Esophagus mucosa (tissue), 1 donor: ENCODE results near the gene HAUS8. TPM values are rescaled to one million over a fixed set of nuclear protein-coding genes. Genes with fewer than 3 reads are reported as not detected.

Source experiments
- ATAC-seq: fragments of 200-7000 bp; cut with Tn5 transposase; one replicate; pipeline ENCODE4 v1.9.1; 2020
- total RNA-seq: library from RNA; stranded (reverse); gene quantifications from one replicate; pipeline ENCODE4 v1.2.4, GENCODE V29; 2023
- donor health status: DM: yes; HTN: yes; CAD: no.

HAUS8 gene
- total RNA-seq, 1 donor from 2014 or later = 6.1 TPM

DNA sequence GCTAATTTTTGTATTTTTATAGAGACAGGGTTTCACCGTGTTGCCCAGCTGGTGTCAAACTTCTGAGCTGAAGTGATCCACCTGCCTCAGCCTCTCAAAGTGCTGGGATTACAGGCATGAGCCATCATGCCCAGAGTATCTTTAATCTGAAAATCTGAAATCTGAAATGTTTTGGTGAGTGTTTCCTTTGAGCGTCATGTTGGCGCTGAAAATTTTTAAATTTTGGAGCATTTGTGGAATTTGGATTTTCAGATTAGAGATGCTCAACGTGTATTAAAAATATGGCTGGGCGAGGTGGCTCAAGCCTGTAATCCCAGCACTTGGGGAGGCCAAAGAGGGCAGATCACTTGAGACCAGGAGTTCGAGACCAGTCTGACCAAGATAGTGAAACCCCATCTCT lies 43.5 kb downstream of the HAUS8 start:
- ATAC-seq = no peak

DNA sequence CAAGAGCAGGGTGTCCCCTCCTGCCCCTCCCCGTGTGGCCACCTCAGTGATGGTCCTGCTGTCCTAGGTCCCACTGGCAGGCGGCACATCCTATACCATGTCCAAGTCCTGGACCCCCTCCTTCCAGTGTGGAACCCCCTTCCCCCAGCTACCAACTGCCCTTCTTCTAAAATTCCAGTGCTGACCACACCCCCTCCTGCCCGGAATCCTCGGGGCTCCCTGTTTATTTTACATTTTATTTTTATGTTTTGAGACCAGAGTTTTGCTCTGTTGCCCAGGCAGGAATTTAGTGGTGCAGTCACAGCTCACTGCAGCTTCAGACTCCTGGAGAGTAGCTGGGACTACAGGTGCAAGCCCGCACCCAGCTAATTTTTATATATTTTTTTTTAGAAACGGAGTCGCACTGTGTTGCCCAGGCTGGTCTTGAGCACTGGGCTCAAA lies 47.7 kb downstream of the HAUS8 start:
- no peak for ATAC-seq

DNA sequence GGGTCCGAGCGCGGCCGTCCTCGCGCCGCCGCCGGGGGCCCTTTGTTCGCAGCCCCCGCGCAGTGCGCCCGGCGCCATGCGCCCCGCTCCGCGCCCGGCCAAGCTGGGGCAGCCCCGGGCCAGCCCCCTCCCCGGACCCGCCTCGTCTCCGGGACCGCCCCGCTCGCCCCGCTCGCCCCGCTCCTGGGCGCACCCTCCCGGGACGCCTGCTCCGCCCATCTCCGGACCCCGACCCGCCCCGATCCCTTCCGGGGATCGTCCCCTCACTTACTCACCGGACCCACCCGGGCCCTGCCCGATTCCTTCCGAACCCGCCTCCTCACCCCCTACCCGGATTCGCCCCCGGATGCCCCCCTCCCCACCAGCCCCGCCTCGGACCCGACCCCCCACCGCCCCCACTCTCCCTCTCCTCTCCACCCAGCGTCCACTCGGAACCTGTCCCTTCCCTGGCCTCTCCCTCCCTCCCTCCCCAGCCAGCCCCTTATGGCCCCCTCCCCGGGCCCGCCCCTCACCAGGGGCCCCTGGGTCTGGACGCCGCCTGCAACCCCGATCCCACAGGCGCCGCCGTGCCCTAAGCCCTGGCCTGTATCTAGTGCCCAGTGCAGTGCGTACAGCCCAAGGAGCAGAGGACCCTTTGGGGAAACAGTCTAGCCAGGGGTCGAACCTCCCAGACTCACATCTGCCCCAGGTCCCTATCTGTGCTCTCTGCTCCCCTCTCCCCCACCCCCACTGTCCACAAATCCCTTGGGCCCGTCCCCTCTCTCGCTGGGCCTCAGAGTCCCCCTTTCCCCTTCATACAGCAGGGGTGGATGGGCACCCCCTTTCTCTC lies 48.3 kb downstream of the HAUS8 start, which contains the start of gene CPAMD8:
Gene CPAMD8, minus strand, starts transcription at position 105 of the 829 bp plus-strand sequence. CDS start 168 bp downstream, outside the sequence.
- no peak for ATAC-seq

DNA sequence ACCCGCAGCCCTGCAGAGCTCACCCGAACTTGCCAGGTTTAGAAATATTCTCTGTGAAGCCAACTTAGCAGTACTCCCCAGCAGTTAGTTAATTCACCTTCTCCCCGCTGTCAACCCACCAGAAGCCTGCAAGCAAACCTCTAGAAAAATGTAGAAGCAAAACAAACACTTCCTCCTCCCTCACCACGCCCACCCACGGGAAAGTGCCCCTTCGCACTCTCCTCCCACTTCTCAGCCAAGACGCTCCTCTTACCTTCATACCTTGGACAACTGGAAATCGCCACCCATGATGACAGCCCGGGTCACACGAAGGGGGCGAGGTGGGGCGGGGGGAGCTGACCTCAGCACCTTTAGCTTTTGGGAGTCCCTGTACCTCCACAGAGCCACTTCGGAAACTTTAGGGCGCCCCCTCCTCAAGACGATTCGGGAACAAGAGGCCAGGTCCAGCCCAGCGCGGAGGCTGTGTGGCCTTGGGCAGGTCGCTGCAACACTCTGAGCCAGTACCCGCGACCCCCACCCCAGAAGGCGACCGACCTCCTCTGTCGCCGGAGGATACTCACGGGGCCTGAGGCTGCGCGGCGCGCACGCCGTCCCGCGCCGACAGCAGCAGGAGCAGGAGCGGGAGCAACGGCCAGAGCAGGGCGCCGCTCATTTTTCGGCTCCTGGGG lies 49.1 kb downstream of the HAUS8 start:
- ATAC-seq = no peak

DNA sequence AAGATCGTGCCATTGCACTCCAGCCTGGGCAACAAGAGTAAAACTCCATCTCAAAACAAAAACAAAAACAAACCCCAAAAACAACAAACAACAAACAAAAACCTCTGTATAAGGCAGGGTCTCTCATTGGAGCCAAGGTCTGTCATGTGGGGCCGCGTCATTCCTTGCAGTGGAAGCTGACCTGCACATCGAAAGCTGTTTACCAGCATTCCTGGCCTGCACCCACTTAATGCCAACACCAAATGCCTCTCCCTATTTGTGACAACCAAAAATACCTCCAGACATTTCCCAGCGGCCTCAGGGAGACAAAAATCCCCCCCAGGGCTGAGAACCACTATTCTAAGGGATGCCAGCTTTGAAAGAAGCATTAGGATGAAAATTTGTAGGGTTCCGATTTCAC lies 49.9 kb downstream of the HAUS8 start:
- ATAC-seq = no peak

DNA sequence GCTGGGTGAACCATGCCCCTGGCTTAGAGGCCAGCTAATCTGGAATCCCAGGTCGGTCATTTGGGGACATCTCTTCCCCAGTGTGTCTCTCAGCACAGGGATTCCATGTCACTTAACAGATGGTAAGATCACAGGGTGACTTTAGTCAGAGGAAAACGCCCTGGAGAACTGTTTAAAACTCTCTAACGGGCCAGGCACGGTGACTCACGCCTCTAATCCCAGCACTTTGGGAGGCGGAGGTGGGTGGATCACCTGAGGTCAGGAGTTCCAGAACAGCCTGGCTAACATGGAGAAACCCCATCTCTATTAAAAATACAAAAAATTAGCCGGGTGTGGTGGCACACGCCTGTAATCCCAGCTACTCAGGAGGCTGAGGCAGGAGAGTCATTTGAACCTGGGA lies 50.3 kb downstream of the HAUS8 start:
- peak; percentile 36 for ATAC-seq

DNA sequence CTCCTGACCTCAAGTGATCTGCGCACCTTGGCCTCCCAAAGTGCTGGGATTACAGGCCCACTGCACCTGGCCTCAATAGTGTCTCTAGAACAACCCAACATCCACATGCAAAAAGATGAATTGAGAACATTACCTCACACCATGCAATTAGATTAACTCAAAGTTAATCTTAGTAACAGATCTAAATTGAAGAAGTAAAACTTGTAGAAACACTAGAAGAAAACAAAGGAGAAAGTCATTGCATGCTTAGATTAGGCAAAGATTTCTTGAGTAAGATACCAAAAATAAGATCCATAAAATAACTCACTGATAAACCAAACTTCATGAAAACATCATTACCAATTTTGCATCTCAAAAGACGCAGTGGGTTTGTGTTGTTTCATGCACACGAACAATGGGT lies 51.4 kb downstream of the HAUS8 start:
- no peak for ATAC-seq

DNA sequence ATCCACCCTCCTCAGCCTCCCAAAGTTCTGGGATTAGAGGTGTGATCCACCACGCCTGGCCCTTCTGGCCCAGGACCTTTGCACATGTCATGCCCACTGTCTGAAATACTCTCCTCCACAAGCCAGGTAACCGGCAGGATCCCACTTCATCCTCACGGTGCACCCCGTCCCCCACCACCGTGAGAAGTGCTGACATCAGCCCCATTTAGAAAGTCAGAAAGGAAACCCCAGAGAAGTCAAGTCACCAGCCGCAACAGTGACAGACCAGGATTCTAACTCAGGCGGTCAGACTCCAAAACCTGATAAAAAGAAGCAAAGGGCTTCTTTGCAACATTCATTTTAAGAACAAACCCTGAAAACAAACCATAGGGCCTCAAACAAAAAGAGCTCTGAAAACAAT lies 52.5 kb downstream of the HAUS8 start:
- no peak for ATAC-seq

DNA sequence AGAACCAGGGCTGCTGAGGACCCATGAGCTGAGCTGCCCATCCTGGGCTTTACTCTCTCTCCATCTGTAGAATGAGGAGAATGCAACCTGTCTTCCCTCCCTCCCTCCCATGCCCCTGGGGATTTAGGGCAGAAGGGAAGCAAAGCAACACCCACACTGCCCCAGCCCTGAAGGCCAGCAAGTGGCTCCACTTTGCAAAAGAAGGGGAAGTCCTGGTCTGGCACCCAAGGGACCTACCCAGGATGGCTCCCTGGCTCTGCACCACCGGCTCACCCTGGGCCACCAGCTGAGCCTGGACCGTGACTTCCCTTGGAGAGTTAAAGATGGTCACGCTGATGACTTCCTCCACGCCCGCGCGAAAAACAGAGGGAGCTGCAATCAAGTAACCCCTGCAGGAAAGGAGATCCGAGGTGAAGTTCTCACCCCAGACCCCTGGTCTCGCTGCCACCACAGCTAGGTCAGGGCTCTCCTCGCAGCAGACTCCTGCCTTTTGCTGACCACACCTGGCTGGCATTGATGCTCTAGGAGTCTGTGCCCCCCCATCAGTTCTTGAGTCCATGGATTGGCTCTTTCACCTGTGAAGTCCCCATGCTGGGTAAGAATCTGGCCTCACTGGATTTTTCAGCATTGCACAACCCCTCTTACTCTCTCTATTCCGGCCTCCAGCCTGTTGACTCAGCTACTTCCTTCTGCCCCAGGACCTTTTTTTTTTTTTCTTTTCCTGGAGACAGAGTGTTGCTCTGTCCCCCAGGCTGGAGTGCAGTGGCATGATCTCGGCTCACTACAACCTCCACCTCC lies 53.3 kb downstream of the HAUS8 start:
- ATAC-seq = peak; percentile 42

DNA sequence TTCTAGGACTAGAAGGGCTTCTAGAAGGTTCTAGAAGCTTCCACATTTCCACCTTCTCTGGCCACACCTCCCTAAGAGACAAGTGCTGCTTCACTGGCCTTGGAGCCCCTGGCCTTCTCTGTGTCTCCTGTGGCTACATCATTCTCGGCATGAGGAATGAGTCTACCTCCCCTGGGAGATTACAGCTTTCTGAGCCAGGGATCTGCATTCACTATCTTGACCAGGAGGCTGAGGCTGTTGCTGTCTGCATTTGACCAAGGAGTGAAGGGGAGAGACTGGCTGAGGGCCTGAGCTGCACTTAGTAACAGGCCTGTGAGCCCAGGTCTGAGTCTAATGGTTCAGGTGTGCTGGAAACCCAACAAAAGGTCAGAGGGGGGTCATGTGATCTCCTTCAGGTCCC lies 53.9 kb downstream of the HAUS8 start:
- ATAC-seq = no peak

DNA sequence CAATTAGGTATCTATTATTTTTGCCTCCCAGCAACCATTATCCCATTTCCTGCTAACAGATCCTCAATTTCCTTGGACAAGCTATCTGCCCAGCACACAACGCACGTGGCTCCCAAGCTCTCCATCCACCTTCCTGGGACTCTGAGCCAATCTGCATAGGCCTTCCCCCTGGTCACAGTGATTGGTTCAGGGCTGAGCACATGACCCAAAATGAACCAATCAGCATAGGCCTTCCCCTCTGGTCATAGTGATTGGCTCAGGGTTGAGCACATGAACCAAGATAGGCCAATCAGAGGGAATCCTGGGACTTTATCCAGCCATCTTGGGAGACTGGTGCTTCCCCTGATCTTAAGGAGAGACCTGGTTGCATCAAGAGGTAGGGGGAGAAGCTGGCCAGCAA lies 54.4 kb downstream of the HAUS8 start:
- ATAC-seq = no peak

DNA sequence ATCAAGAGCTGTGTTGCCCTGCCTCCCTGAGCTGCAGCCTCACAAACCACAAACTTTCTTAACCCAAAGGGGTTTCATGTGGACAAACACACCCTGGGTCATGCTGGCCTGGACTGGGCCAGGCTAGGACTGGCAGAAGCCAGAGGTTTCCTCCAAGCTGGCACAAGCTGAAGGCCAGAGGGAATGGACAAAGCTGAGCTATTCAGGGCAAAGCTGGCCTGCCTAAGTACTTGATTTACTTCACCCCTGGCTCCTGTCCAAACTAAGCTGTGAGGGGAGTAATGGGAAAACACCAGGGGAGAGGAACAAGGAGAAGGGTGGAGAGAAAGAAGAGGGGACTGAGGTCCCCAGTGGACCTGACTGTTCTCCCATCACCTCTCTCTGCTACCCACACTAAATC lies 54.9 kb downstream of the HAUS8 start:
- no peak for ATAC-seq

DNA sequence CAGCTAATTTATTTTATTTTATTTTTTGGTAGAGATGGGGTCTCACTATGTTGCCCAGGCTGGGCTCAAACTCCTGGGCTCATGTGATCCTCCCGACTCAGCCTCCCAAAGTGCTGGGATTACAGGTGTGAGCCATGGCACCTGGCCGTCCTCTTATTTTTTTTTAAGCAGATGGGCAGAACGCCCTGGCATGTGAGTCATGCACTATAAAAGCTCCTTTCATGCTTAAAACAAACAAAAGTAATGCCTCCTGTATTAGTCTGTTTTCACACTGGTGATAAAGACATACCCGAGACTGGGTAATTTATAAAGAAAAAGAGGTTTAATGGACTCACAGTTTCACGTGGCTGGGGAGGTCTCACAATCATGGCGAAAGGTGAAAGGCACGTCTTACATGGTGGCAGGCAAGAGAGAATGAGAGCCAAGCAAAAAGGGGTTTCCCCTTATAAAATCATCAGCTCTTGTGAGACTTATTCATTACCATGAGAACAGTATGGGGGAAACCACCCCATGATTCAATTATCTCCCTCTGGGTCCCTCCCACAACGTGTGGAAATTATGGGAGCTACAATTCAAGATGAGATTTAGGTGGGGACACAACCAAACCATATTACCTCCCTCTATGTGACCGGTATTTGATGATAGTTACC lies 60.9 kb downstream of the HAUS8 start:
- peak; percentile 59 for ATAC-seq

DNA sequence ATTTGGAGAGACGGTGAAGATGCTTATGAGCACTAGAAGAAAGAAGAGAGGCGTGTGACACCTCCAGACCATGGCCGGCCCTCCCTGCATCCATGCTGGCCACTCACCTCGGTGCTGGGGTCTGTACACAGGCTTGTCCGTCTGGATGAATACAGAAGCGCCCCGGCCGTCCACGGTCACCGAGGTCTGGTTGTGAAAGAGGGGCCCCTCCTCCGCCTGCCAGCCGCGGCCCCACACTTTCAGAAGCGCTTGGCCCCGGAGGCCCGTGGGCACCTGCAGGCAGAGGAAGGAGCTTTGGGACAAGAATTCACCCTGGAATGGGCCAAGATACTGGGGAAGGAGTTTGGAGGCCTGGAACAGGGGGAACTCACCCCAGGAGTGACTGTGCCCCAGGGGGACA lies 63.8 kb downstream of the HAUS8 start:
- no peak for ATAC-seq

DNA sequence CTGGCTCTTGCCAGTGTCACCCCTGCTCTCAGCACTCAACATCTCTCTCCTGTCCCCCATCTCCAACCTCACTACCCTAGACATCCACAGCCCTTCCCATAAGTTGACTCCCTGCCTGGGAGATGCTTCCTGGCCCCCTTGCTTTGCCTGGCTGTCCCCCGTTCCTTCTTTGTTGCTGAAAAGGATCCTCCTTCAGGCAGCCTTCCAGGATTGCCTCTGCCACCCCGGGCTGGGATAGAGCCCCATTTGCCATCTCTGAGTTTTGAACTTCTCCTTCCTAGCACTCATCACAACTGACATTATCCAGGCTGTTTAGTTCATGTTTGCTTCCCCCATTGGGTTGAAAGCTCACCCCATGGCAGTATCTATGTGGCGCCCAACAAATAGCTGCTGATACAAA lies 68.7 kb downstream of the HAUS8 start:
- ATAC-seq = no peak

DNA sequence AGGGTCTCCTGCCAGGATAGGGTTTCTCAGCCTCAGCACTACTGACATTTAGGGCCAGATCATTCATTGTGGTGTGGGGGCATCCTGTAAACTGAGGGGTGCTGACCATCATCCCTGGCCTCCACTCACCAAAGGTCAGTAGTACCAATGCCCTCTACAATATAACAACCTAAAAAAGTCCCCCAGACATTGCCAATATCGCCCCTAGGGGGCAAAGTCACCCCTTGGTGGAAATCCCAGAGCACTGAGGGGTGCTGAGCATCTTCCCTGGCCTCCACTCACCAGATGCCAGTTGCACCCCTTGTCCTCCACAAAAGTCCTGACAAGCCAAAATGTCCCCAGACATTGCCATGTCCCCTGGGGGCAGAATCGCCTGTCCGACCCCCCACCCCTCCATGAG lies 70.3 kb downstream of the HAUS8 start:
- no peak for ATAC-seq

DNA sequence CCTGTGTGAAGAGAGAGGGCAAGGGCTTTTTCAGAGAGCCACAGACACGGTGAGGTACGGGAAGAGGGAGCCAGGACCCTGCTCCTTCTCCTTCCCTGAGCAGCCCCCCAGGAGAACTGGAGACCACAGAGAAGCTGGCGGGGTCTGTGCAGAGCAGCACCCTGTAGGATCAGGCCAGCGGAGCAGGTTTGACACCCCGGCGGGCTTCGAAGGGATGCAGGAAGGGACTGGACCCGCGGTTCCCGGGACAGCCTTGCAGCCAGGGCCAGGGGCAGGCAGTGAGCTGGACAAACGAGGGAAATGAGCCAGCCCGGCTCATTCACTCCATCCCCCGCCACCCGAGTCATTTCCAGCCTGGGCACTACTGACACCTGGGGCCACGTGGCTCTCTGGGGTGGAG lies 70.9 kb downstream of the HAUS8 start:
- no peak for ATAC-seq

DNA sequence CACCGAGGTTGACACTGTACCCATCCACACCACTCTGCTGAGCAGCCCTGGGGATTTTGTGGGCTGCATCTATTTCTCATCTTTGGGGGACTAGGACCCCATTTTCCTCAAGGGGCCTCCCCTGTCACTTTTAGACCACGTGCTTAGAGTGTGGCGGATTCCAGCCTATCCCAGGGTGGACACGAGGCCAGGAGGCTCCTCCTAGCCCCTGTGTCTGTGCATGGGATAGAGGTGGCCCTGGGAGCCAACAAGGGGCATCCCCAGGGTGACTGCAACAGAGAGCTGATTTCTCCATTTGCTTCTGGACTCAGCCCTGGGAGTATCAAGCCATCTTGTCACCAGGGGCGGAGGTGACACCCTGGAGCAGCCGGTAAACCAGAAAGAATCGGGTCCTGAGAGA lies 72.8 kb downstream of the HAUS8 start:
- ATAC-seq = no peak

DNA sequence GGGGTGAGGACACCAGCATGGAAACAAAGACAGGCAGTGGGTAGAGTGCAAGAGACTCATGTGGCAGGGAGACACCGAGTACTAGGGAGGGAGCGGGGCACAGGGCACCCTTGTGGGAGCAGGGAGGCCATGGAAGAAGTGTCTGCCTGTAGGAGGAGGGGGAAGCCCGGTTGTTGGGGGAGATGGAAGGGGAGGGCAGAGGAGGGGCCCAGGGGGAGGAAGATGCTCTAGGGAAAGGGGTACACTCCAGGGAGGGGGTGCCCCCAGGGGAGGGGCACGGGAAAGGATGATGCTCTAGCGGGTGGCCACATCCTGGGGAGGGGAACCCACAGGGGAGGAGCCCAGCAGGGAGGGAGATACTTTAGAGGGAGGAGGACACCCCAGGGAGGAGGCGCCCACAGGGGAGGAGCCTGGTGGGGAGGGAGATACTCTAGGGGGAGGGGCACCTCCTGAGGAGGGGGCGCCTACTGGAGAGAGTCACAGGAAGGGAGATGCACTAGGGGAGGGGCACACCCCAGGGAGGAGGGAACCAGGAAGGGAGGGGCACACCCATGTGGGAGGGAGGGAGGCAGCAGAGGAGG lies 73.6 kb downstream of the HAUS8 start:
- peak; percentile 20 for ATAC-seq
